ENCODE measurements around the gene DYNC1H1. TPM values are rescaled to one million over a fixed set of nuclear protein-coding genes. Genes with fewer than 3 reads are reported as not detected.

DYNC1H1 gene
- total RNA-seq, 1 experiment from 2014 or later = 264 TPM

DNA sequence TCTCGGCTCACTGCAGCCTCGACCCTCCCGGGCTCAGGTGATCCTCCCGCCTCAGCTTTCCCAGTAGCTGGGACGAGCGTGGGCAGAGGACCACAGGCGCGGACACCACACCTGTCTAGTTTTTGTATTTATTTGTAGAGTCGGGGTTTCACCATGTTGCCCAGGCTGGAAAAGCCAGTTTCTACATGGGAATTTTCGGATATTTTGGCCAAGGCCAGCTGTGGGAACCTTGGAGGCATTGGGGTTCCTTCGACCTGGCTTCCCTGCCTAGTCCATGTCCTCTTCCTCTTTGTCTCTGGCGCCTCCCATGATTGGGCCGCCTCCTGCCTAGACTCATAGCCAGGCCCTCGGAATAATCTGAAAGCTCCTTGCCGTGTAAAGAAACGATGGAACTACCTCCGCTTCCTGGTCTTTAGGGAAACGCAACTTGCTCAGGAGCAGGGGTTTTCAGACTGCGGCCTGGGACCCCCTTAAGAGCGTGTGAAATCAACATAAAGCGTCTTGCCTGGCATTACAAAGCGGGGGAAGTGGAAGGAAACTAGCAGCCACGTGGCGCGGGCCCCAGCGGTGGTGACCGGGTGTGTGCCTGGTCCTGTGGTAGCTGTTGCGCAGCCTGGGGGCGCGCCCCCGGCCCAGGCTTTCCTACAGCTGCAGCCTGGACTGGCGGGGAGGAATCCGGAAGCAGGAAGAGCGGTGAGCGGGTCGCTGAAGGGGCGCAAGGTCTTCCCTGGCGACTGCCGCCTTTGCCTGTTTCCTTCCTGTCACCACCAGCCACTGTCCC lies 123.8 kb downstream of the DYNC1H1 start:
- no peak for DNase-seq (ENCODE audit: low read depth)

DNA sequence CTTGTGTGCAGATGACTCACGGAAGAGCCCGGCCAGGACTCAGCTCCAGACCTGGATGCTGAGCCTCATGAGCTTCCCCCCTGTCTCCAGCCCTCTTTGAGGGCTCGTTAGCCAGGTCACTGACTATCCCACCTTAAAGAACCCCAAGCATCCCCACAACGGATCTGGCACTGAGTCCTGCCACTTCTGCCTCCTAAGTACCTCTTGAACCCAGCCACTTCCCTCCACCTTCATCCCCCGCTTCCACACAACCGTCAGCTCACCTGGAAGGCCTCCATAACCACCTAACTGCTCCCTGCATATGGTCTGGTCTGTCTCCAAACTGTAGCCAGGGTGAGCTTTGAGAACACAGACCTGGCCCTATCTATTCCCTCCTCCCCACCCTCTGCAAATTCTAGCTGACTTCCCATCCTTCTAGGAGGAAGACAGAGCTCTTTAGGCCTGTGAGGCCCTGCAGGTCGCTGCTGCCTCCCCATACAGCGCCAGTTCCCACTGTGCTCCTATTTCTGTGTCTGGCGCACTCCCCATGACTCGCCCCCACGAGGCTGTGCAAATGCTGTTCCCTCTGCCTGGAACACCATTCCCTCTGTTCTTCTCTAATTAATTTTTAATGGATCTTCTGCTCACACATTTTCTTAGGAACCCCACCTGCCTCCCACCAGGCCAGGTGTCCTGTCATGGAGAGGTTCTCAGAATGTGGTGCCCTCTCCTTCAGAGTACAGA lies 125.4 kb downstream of the DYNC1H1 start:
- no peak for DNase-seq (ENCODE audit: low read depth)

GRCh38 chr14:102090713-102091112 lies 126.3 kb downstream of the DYNC1H1 start:
- DNase-seq (ENCODE audit: low read depth) = no peak

DNA sequence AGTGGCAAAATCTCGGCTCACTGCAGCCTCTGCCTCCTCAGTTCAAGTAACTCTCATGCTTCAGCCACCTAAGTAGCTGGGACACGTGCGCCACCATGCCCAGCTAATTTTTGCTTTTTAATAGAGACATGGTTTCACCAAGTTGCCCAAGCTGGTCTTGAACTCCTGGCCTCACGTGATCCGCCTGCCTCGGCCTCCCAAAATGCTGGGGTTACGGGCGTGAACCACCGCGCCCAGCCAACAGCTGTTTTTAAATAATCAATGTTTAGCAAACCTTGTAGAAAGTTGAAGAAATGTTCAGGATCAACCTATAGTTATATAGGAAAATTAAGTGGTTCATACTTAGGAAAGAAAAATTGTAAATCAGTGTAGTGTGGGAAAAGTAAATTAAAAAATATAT lies 128.4 kb downstream of the DYNC1H1 start:
- no peak for DNase-seq (ENCODE audit: low read depth)

- DNase-seq (ENCODE audit: low read depth) = no peak
Observed at GRCh38 chr14:102094101-102094500, 129.7 kb downstream of the DYNC1H1 start.

- DNase-seq (ENCODE audit: low read depth) = peak; percentile 43
Observed at GRCh38 chr14:102095231-102095870, 131.0 kb downstream of the DYNC1H1 start.

DNA sequence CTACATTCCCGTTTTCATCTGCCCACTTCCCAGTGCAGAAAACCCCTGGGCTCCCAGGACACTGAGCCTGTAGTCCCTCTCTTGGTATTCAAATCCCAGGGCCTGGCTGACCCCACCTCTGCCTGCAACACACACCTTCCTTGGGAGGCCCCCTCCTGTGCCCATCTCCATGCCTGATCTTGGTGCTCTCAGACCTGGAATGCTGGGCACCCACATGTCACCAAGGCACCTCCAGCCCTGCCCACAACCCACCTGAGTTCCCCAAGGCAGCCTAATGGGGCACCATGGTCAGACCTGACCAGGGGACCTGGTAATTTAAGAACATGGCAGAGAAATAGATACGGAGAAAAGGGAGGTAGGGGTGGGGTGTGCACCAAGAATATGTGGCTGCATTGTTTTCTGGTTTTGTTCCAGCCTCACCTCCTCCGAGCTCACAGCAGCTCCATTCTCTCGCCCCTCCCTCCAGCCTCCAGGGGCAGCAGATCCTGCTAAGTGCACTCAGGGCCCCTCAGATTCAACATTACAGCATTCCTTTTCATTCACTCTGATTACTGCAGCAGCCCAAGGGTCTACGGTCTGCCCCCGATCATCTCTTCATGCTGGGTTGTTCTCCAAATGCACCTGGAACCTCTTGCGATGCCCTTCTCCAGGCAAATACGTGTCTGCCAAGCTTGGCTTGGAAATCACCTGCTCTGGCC lies 131.6 kb downstream of the DYNC1H1 start:
- DNase-seq (ENCODE audit: low read depth) = no peak

GRCh38 chr14:102096569-102097188 lies 132.3 kb downstream of the DYNC1H1 start:
- DNase-seq (ENCODE audit: low read depth) = peak; percentile 77

DNA sequence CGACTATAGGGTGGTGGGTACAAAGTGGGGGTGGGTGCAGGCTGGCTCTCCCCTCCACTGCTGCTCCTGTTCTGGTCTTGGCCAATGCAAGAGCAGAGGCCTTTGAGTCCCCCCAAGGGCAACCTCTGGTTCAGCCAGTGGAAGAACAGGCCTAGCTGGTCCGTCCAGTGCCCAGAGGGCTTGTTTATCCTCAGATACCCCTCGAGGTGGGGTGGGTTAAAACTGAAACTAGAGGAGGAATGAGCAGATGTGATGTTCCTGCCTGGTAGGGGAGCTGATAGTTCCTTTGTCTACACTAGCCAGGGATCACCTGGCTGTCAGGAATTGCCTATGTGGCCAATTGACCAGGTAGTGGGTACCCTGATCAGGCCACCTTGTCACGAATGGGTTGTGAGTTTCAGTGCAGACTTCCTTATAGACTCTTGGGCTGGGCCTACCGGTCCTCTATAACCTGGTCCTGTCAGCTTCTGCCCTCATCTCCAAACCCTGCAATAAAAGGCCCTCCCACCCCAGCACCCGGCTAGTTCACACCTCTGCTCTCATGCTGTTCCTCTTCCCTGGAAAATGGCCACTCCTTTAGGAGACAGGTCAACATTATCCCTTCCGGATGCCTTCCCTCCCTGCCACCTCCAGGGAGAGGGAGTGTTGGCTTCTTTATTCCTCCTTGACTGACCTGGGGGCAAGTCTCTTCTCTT lies 133.2 kb downstream of the DYNC1H1 start:
- DNase-seq (ENCODE audit: low read depth) = no peak

GRCh38 chr14:102103062-102103695 lies 138.8 kb downstream of the DYNC1H1 start:
- DNase-seq (ENCODE audit: low read depth) = no peak

GRCh38 chr14:102105369-102105768 lies 141.0 kb downstream of the DYNC1H1 start:
- DNase-seq (ENCODE audit: low read depth) = no peak

Other genes with a start within 250 kb of the DYNC1H1 start
- gene PPP2R5C, start 202.9 kb upstream of the DYNC1H1 start, total RNA-seq (2014; rRNA removed; shearing (Covaris generic)) = 124 and 138 TPM in 2 replicates
- gene HSP90AA1, start 122.5 kb downstream of the DYNC1H1 start, total RNA-seq (2014; rRNA removed; shearing (Covaris generic)) = 710 and 1,216 TPM in 2 replicates
- 10.2 and 12.2 TPM in 2 replicates for gene WDR20, start 175.3 kb downstream of the DYNC1H1 start, total RNA-seq (2014; rRNA removed; shearing (Covaris generic))